Posterior vena cava (tissue), 2 donors: ENCODE measurements around the gene SNRNP35. TPM values are rescaled to one million over a fixed set of nuclear protein-coding genes. Genes with fewer than 3 reads are reported as not detected.
"Not testable (repeated sequence)": the region's sequence is repeated elsewhere in the genome, so short reads cannot be mapped to it uniquely, and the experiment has no call there.

Source experiments
- DNase-seq: peaks from one replicate; pipeline ENCODE4 v3.0.0-alpha.2; 2020; ENCODE audit warnings: low spot score
- intact Hi-C, 2 donors: fragments of 100-400 bp; cut with DNase I; formaldehyde crosslinking; loops; one replicate each; pipeline versions ENCODE4 v1.14.1 to v1.14.2; 2022 to 2023
- total RNA-seq, 2 donors: library from RNA; stranded (reverse); fragmentation: NEBNext Ultra II Directional; extraction: Animal tissue kit (Norgen Biotek cat#: 25700); gene quantifications; one replicate each; pipeline ENCODE4 v1.2.1, GENCODE V29; 2021
- donor health status: DM: yes; HTN: yes; CAD: no.
- donor health status: DM: yes; HTN: yes; CAD: no.

SNRNP35 gene
- total RNA-seq, 2 donors from 2014 or later = 11.9 to 16.9 TPM

- intact Hi-C loops = no loop called here
- no peak for DNase-seq
Measured at GRCh38 chr12:123445388-123446332, 12.3 kb upstream of the SNRNP35 start.

- intact Hi-C loops = no loop called here
Measured at GRCh38 chr12:123446333-123446713, 11.6 kb upstream of the SNRNP35 start.

GRCh38 chr12:123449249-123449733, 8.6 kb upstream of the SNRNP35 start:
- no peak for DNase-seq
- intact Hi-C loops = no loop called here

More at GRCh38 chr12:123446333-123446713, 11.6 kb upstream of the SNRNP35 start:
- DNase-seq = no peak

DNA sequence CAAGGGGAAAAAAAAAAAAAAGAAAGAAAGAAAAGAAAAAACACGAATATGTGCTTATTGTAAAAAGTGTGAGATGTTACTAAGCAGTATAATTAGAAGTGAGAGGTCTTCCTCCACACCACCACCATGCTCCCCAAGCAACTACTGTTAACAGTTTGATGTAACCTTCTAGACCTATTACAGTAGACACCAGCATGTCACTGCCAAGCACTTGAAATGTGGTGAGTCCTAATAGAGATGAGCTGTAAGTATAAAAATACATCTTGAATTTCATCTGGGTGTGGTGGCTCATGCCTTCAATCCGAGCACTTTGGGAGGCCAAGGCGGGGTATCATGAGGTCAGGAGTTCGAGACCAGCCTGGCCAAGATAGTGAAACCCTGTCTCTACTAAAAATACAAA, 8.1 kb upstream of the SNRNP35 start:
- intact Hi-C loops = no loop called here
- DNase-seq = no peak

- no peak for DNase-seq
- intact Hi-C loops = no loop called here
Measured at GRCh38 chr12:123450636-123451035, 7.3 kb upstream of the SNRNP35 start.

GRCh38 chr12:123452276-123452550, 5.7 kb upstream of the SNRNP35 start:
- intact Hi-C loops = not testable (repeated sequence)

DNA sequence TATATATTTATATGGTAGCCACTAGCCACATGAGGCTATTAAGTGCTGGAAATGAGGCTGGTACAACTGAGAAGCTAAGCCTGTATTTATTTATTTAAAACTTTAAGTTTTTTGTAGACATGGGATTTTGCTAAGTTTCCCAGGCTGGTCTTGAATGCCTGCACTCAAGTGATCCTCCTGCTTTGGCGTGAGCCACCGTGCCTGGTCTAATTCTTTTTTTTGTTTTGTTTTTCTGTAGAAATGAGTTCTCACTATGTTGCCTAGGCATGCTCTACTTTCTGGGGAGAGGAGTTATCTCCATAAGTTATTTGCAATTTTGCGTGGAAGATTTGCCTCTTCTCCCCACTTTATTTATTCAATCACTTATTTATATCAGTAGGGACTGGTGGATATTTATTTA, 4.8 kb upstream of the SNRNP35 start:
- intact Hi-C loops = no loop called here
- DNase-seq = no peak

More at GRCh38 chr12:123452276-123452550, 5.7 kb upstream of the SNRNP35 start:
- DNase-seq = not testable (repeated sequence)

GRCh38 chr12:123463174-123463573, 5.2 kb downstream of the SNRNP35 start:
- intact Hi-C loops, DNase-seq: not testable (repeated sequence)

DNA sequence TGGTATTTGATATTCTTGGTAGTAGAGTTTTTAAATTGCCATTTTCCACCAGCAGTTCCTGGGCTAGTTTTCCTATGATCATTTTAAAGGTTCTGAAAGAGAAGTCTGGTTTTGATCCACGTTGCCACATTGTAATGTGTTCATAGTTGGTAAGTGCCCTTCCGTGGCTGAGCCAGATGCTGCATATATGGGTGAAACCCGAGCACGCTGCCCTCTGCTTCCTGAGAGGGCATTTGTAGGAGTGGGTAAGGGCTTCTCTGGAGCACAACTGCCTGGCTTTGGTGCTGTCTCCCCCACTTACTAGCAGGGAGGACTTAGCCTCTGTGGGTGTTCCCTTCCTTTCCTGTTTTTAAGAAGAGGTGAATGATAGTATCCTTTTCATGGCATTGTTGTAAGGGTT, 7.1 kb downstream of the SNRNP35 start:
- intact Hi-C loops = no loop called here
- no peak for DNase-seq

DNA sequence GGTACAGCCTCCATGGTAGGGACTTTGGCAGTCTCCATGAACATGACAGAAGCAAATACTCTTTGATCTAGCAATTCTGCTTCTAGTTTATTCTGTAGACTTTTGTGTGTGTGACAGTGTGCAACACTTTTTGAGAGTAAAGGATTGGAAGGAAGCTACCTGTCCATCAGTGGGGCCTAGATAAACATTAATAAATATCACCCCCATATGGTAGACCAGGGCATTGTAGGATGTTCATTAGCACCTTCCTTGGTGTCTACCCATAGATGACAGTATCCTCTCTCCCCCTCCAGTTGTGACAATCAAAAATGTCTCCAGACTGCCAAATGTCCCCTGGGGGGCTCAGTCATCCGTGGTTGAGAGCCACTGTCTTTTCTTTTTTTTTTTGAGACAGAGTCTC, 10.8 kb downstream of the SNRNP35 start:
- intact Hi-C loops = no loop called here
- DNase-seq = no peak

DNA sequence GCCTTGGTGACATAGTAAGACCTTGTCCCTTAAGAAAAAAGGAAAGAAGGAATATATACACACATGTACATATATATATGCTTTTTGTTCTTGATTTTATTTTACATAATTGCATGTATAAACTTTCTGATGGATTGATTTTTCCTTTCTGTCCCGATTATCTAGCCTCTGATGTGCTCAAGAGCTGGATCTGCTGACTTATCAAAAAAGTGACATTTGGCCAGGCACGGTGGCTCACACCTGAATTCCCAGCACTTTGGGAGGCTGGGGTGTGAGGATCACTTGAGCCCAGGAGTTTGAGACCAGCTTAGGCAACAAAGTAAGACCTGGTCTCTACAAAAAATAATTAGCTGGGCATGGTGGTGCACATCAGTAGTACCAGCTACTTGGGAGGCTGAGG, 12.0 kb downstream of the SNRNP35 start:
- no peak for DNase-seq
- intact Hi-C loops = no loop called here

- intact Hi-C loops = no loop called here
- no peak for DNase-seq
Measured at GRCh38 chr12:123471374-123472068, 13.6 kb downstream of the SNRNP35 start.

DNA sequence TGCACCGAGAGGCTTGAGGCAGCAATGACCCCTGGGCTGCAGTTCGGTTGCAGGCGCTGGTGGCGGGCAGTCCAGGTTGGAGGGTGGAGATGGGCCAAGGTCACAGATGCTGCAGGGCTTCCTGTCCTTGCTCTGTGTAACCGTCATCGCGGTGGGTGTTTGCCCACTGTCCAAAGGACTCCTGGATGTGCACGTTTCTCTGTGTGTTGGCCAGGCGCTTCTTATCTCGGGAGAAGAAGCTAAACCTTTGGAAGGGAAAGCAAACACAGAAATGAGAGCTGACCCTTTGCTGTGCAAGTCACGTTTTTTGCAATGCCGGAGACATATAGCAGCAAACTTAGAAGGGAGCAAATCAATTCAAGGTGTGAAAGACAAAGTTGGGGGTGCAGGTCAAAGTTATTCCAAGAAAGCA, 14.5 kb downstream of the SNRNP35 start:
- DNase-seq = no peak
- intact Hi-C loops = no loop called here

GRCh38 chr12:123474485-123475245, 16.7 kb downstream of the SNRNP35 start:
- DNase-seq = no peak
- intact Hi-C loops = no loop called here

GRCh38 chr12:123475246-123475703, 17.3 kb downstream of the SNRNP35 start:
- DNase-seq = no peak
- intact Hi-C loops = no loop called here

- intact Hi-C loops = loop anchor here in 1 of 2 donors (2.0 kb wide), 1 partner anchor 93 kb away; no protein-coding TSS in a partner anchor
- DNase-seq = no peak
Measured at GRCh38 chr12:123478069-123478468, 20.1 kb downstream of the SNRNP35 start.

DNA sequence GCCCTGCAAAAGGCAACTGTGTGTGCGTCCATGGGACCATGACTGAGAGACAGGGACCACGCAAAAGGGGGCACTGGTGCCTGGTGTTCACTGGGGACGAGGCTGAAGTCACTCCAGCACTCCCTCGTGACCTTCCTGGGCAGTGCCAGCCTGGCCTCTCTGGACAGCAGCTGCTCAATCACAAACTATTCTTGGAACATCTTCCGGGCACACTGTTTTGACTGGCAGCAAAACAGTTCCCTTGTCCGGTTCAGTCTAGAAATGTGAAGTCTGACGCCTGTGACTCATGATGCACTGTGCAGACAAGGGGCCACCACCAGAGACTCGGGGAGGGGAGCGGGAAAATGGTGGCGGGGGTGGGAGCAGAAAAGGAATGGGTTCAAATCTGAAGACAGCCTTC, 20.8 kb downstream of the SNRNP35 start:
- intact Hi-C loops = loop anchor here in 1 of 2 donors (2.0 kb wide), 1 partner anchor 92 kb away; no protein-coding TSS in a partner anchor
- DNase-seq = no peak

DNA sequence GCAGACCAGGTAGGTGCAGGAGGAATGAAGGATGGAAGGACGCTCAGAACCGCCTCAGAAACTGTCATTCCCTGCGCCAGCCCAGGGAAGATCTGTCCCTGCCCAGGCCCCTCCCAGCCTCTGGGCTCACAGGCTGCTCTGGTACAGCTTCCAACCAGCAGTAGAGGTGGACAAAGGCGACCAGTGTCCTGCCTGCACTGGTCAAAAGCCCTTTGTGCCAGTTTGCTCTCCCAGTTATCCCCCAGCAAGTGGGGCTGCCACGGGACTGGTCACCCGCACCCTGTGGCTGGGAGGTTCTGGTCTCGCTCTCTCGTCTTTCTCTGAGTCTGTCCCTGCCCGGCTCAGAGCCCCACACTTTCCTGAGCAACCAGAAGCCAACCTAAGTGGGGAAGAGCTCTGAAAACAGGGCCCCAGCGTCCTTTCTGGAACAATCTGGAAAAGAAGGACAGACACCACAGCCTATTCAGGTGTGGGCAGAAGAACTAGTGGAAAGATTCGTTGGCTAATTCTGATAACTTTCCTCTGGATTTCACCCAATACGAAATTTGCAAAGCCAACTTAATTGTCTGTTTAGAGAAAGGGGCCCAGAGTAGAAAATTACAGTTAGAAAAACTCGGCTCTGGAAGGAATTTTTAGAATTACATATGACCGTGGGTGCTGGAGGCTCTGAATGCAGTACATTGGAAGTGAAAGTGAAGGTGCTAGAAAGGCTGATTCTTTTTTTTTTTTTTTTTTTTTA, 21.7 kb downstream of the SNRNP35 start:
- intact Hi-C loops = loop anchor here in 1 of 2 donors (2.0 kb wide), 1 partner anchor 91 kb away; no protein-coding TSS in a partner anchor
- DNase-seq = no peak

DNA sequence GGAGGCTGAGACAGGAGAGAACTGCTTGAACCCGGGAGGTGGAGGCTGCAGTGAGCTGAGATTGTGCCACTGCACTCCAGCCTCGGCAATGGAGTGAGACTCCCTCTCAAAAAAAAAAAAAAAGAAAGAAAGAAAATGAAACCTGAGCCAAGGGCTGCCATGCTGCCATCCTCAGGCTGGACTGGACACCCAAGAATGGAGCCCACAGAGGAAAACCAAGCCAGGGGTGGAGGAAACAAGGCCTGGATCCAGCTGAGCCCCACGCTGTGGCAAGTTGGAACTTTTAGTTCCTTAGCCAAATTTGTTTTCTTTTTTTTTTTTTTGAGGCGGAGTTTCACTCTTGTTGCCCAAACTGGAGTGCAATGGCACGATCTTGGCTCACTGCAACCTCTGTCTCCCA, 23.3 kb downstream of the SNRNP35 start:
- DNase-seq, intact Hi-C loops: not testable (repeated sequence)
